Neuronal stem cell (in vitro differentiated cells): ENCODE measurements around the gene MAVS.

Experiments used
- DNase-seq: peaks from one replicate; pipeline ENCODE4 v3.0.0-alpha.2; 2013; ENCODE audit warnings: low spot score
- H2AFZ ChIP-seq: one replicate; pipeline ENCODE4 v1.6.1; 2013; ENCODE audit warnings: mild to moderate bottlenecking, low read length, inconsistent platforms
- H2AK5ac ChIP-seq: 2 replicates; pipeline ENCODE4 v1.6.1; 2013; ENCODE audit warnings: low read depth, mild to moderate bottlenecking, inconsistent platforms, low read length, moderate library complexity, mixed read lengths
- H2BK120ac ChIP-seq: 2 replicates; pipeline ENCODE4 v1.6.1; 2013; ENCODE audit warnings: low read depth, mild to moderate bottlenecking, inconsistent platforms, low read length, moderate library complexity, mixed read lengths
- H2BK12ac ChIP-seq: one replicate; pipeline ENCODE4 v1.6.1; 2013; ENCODE audit warnings: low read length, inconsistent platforms
- H2BK15ac ChIP-seq: 2 replicates; pipeline ENCODE4 v1.6.1; 2013; ENCODE audit warnings: mild to moderate bottlenecking, low read length, inconsistent platforms, mixed read lengths
- H2BK5ac ChIP-seq: one replicate; pipeline ENCODE4 v1.6.1; 2013; ENCODE audit warnings: inconsistent platforms, mild to moderate bottlenecking, low read length, moderate library complexity
- H3K14ac ChIP-seq: one replicate; pipeline ENCODE4 v1.6.1; 2013; ENCODE audit warnings: low read length, inconsistent platforms
- H3K18ac ChIP-seq: 2 replicates; pipeline ENCODE4 v1.6.1; 2013; ENCODE audit warnings: low read length, inconsistent platforms
- H3K23ac ChIP-seq: 2 replicates; pipeline ENCODE4 v1.6.1; 2013; ENCODE audit warnings: low read depth, mild to moderate bottlenecking, mixed read lengths, low read length, inconsistent platforms; ENCODE audit not compliant: poor library complexity
- H3K27ac ChIP-seq: replicated peaks from 3 replicates; pipeline ENCODE4 v1.5.1; 2013; ENCODE audit warnings: low read length, inconsistent platforms
- H3K27me3 ChIP-seq, 3 experiments: 2 replicates each; pipeline ENCODE4 v1.6.1; 2013; ENCODE audit warnings: low read length in 3 of 3, mild to moderate bottlenecking in 2 of 3, inconsistent platforms in 1 of 3, low read depth in 1 of 3, mixed read lengths in 1 of 3, moderate library complexity in 1 of 3; ENCODE audit not compliant: control insufficient read depth in 3 of 3, insufficient read depth in 3 of 3
- H3K36me3 ChIP-seq, 2 donors: replicated peaks in 1 of 2; 2 replicates each; pipeline ENCODE4 v1.6.1; 2013; ENCODE audit warnings: low read length in 2 of 2; ENCODE audit not compliant: control insufficient read depth in 2 of 2, insufficient read depth in 2 of 2
- H3K4ac ChIP-seq: 2 replicates; pipeline ENCODE4 v1.6.1; 2013; ENCODE audit warnings: inconsistent platforms, mild to moderate bottlenecking, low read length, moderate library complexity
- H3K4me1 ChIP-seq, 2 donors: 1 replicate in 1 of 2; 2 replicates in 1 of 2; pipeline ENCODE4 v1.6.1; 2013; ENCODE audit warnings: low read length in 2 of 2, low read depth in 1 of 2; ENCODE audit not compliant: control insufficient read depth in 2 of 2, insufficient read depth in 1 of 2
- H3K4me2 ChIP-seq: one replicate; pipeline ENCODE4 v1.6.1; 2013; ENCODE audit warnings: mild to moderate bottlenecking, low read length, inconsistent platforms; ENCODE audit not compliant: insufficient read depth, poor library complexity, severe bottlenecking
- H3K4me3 ChIP-seq, 2 donors: 2 replicates each; pipeline ENCODE4 v1.5.1; 2013; ENCODE audit warnings: low read length in 2 of 2, mild to moderate bottlenecking in 2 of 2, inconsistent platforms in 1 of 2, moderate library complexity in 1 of 2
- H3K79me1 ChIP-seq: one replicate; pipeline ENCODE4 v1.6.1; 2013; ENCODE audit warnings: low read depth, mild to moderate bottlenecking, inconsistent platforms, low read length, moderate library complexity
- H3K9ac ChIP-seq: one replicate; pipeline ENCODE4 v1.6.1; 2013; ENCODE audit warnings: mild to moderate bottlenecking, low read depth, low read length, inconsistent platforms; ENCODE audit not compliant: poor library complexity
- H3K9me3 ChIP-seq, 2 donors: replicated peaks in 1 of 2; 2 replicates each; pipeline versions ENCODE3 to v1.6.1; 2013; ENCODE audit warnings: low read length in 2 of 2, mild to moderate bottlenecking in 2 of 2, inconsistent platforms in 1 of 2, low read depth in 1 of 2, mixed read lengths in 1 of 2, moderate library complexity in 1 of 2; ENCODE audit not compliant: control insufficient read depth in 2 of 2, insufficient read depth in 1 of 2
- H4K8ac ChIP-seq: one replicate; pipeline ENCODE4 v1.6.1; 2013; ENCODE audit warnings: low read depth, mild to moderate bottlenecking, inconsistent platforms, low read length, moderate library complexity
- H4K91ac ChIP-seq: one replicate; pipeline ENCODE4 v1.6.1; 2013; ENCODE audit warnings: low read length, low read depth, mild to moderate bottlenecking, inconsistent platforms; ENCODE audit not compliant: poor library complexity
- WGBS, 2 donors: extraction: QIAGEN DNeasy Blood & Tissue Kit; methylation state at CpG; one replicate each; pipeline ENCODE4 v1.1.7; 2013; ENCODE audit warnings: missing lambda C conversion rate in 2 of 2, mixed read lengths in 1 of 2; ENCODE audit not compliant: insufficient read length in 2 of 2, insufficient replicate concordance in 1 of 2; ENCODE audit errors: extremely low coverage in 2 of 2; 5-methylcytosine and 5-hydroxymethylcytosine counted together

MAVS gene

GRCh38 chr20:3869839-3870634, 23.4 kb downstream of the MAVS start:
- Histone ChIP-seq H3K36me3 (peaks cover 30 to 83% of the 10 kb centered on the region in 2 donors), H3K18ac (peak overlapping the region; percentile 48), H4K8ac (no peak overlapping the region), H3K79me1 (no peaks in the 10 kb centered on the region), H2BK12ac (no peak overlapping the region), H3K23ac (no peak overlapping the region), H4K91ac (no peak overlapping the region), H3K14ac (peak overlapping the region; percentile 8), H3K4me2 (no peak overlapping the region), H3K27me3 (no peaks in the 10 kb centered on the region), H3K9me3 (peaks cover 0 to 2% of the 10 kb centered on the region in 2 donors), H2AK5ac (no peak overlapping the region), H2BK15ac (no peak overlapping the region), H3K27ac (no peak overlapping the region), H3K4me3 (peak overlapping the region in 1 of 2 donors; percentile 24), H3K9ac (no peak overlapping the region), H2BK5ac (no peak overlapping the region), H3K4me1 (no peaks in the 10 kb centered on the region), H2AFZ (no peak overlapping the region), H3K4ac (no peak overlapping the region), H2BK120ac (no peak overlapping the region)
- DNase-seq: no peak
- WGBS, 2 donors: no CpG with 5 or more reads among the region's 10 CpGs

GRCh38 chr20:3871550-3872265, 25.1 kb downstream of the MAVS start:
- Histone ChIP-seq H3K4me3 (no peak overlapping the region), H4K91ac (no peak overlapping the region), H2BK15ac (no peak overlapping the region), H2AK5ac (no peak overlapping the region), H3K4me1 (no peaks in the 10 kb centered on the region), H3K27me3 (no peaks in the 10 kb centered on the region), H3K9me3 (peaks cover 0 to 2% of the 10 kb centered on the region in 2 donors), H3K4ac (no peak overlapping the region), H2BK12ac (no peak overlapping the region), H3K23ac (no peak overlapping the region), H4K8ac (no peak overlapping the region), H2BK5ac (no peak overlapping the region), H3K27ac (no peak overlapping the region), H3K14ac (no peak overlapping the region), H3K79me1 (no peaks in the 10 kb centered on the region), H3K4me2 (no peak overlapping the region), H3K18ac (no peak overlapping the region), H3K36me3 (peaks cover 23 to 73% of the 10 kb centered on the region in 2 donors), H3K9ac (no peak overlapping the region), H2AFZ (no peak overlapping the region), H2BK120ac (no peak overlapping the region)
- no peak for DNase-seq
- WGBS, 2 donors: no CpG with 5 or more reads among the region's 4 CpGs

- Histone ChIP-seq H3K27me3 (no peaks in the 10 kb centered on the region), H3K27ac (no peak overlapping the region), H2BK120ac (no peak overlapping the region), H3K14ac (no peak overlapping the region), H3K23ac (no peak overlapping the region), H3K9me3 (peaks cover 0 to 2% of the 10 kb centered on the region in 2 donors), H4K8ac (no peak overlapping the region), H3K9ac (no peak overlapping the region), H2AK5ac (no peak overlapping the region), H2BK5ac (no peak overlapping the region), H3K4me3 (no peak overlapping the region), H3K4ac (no peak overlapping the region), H3K79me1 (no peaks in the 10 kb centered on the region), H4K91ac (no peak overlapping the region), H2BK12ac (no peak overlapping the region), H3K18ac (no peak overlapping the region), H2BK15ac (no peak overlapping the region), H3K4me2 (no peak overlapping the region), H2AFZ (no peak overlapping the region), H3K4me1 (no peaks in the 10 kb centered on the region), H3K36me3 (peaks cover 18 to 60% of the 10 kb centered on the region in 2 donors)
- DNase-seq: no peak
- WGBS, 2 donors: no CpG with 5 or more reads among the region's 5 CpGs
These were observed 26.9 kb downstream of the MAVS start for GRCh38 chr20:3873507-3873906.

- H2AK5ac ChIP-seq: no peak overlapping the region
These were observed 27.7 kb downstream of the MAVS start for GRCh38 chr20:3874194-3874844.

More at GRCh38 chr20:3874194-3874844, 27.7 kb downstream of the MAVS start:
- Histone ChIP-seq H3K9ac (peak overlapping the region; percentile 39), H4K8ac (no peak overlapping the region), H2BK120ac (no peak overlapping the region), H3K14ac (no peak overlapping the region), H2BK15ac (no peak overlapping the region), H3K27me3 (no peaks in the 10 kb centered on the region), H3K9me3 (peaks cover 0 to 2% of the 10 kb centered on the region in 2 donors), H3K27ac (no peak overlapping the region), H3K79me1 (no peaks in the 10 kb centered on the region), H3K36me3 (peaks cover 18 to 55% of the 10 kb centered on the region in 2 donors), H2BK5ac (no peak overlapping the region), H3K4me2 (no peak overlapping the region), H3K4me3 (no peak overlapping the region), H2BK12ac (no peak overlapping the region), H3K4ac (no peak overlapping the region), H3K23ac (no peak overlapping the region), H4K91ac (no peak overlapping the region), H3K18ac (no peak overlapping the region), H2AFZ (no peak overlapping the region), H3K4me1 (no peaks in the 10 kb centered on the region)
- WGBS, 2 donors: no CpG with 5 or more reads among the region's 3 CpGs
- DNase-seq: no peak
